Smooth muscle cell of the pulmonary artery (primary cell): Measurements from ENCODE around the gene ABHD12. TPM values are rescaled to one million over a fixed set of nuclear protein-coding genes. Genes with fewer than 3 reads are reported as not detected.

ENCODE experiments used
- total RNA-seq: library from RNA; depleted of rRNA; stranded (reverse); fragments of >200 nt; gene quantifications from 2 replicates; pipeline ENCODE4 v1.2.3, GENCODE V29; 2014

ABHD12 gene
- total RNA-seq = 50.9 and 52.4 TPM in 2 replicates

DNA sequence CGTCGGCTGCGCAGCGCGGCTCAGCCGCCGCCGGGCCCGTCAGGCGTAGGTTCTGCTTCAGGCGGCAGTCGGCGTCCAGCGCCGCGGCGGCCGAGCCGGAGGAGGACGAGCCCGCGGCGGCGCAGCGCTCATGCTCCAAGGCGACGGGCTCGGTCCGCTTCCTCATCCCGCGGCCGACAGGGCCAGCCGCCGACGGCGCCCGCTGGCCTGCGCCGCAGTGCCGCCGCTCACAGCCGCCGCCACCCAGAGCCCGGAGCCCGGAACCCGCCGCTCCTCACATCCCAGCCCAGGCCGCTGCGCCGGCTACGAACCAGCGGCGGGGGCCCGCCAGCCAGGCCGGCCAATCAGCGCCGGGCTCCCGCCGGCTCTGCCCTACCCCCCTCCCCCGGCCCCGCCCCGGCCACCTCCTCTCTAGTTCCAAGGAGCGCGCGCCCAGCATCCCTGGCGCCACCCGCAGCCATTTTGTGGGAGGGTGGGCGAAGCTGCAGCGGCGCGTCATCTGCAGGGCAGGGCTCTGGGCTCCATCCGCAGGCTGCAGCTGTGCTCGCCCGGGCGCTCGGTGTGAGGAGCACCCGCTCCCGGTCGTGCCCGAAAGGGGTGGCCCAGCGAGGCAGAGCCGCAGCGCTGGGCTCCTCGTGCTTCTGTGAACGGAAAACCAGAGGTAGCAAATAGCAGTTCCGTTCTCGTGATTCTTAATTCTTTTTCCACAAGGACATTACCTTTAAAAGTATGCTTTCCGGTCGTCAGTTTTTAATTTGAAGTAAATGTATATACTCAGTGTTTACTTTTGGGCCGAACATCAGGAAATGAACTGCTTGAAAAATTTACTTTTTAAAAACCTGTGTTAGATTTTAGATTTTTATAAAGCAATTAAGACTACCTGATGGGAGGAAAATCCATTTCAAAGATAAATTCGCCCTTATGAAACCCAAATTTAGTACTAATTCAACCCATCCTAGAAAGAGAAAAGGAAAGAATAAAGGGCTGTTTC, at the start of gene ABHD12:
Gene ABHD12, minus strand, starts transcription at position 298 of the 991 bp plus-strand sequence. Its CDS starts 132 bp downstream, at position 166.

DNA sequence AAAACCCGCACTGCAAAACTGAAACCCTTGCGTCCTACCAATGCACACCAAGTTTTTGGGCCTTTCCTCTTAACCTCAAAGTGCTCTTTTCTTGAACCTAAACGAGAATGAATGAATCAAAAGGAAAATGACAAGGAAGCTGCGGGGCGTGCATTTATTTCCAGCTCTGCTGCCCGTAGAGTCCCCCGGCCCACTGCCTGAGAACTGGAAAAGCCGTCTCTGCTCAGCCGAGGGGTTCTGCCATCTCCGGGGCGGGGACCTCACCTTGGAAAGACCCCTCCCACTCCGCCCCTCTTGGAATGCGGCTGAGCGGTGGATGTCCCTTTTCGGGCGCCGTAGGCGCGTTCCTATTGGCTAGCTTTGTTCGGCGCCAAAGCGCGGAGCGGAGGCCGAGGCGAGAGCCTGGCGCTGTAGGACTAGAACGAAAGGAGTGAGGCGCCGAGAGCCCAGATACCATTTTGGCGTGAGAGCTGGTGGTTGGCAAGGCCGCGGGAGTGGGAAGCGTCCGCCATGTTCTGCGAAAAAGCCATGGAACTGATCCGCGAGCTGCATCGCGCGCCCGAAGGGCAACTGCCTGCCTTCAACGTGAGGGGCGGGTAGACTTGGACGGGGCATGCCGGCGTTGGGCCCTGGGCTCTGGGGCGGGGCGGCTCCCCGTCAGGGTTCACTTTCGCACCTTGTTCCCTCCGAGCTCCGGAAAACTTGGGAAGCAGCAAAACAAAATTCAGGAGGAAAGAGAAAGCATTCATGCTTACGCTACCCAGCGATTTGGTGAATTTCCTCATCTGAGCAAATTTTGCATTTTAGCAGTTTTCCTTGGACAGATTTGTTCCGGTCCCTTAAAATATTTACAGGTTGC, 16.9 kb upstream of the ABHD12 start, which contains the start of gene GINS1:
Gene GINS1, plus strand, starts transcription at position 363 of the 859 bp plus-strand sequence. Its CDS starts 148 bp downstream, at position 511.

Other genes starting within 250 kb of the ABHD12 start
- 60.9 and 89.7 TPM in 2 replicates for gene ENTPD6, start 195.1 kb downstream of the ABHD12 start, total RNA-seq
- gene PYGB, start 142.8 kb downstream of the ABHD12 start, total RNA-seq = 123 and 223 TPM in 2 replicates
- 2.3 and 4.5 TPM in 2 replicates for gene GINS1, start 16.8 kb upstream of the ABHD12 start, total RNA-seq
- 5.4 and 5.7 TPM in 2 replicates for gene NINL, start 194.7 kb upstream of the ABHD12 start, total RNA-seq
- 7.0 and 8.9 TPM in 2 replicates for gene NANP, start 233.2 kb upstream of the ABHD12 start, total RNA-seq